Suppressor macrophage treated with lipopolysaccharide for 1 hour (primary cell): ENCODE data around the gene NAPA.
"Not testable (repeated sequence)": the region's sequence is repeated elsewhere in the genome, so short reads cannot be mapped to it uniquely, and the experiment has no call there.

Experiments used
- DNase-seq, 3 donors: peaks; one replicate each; pipeline ENCODE4 v3.0.0-alpha.2; 2020 to 2022

Gene NAPA

DNA sequence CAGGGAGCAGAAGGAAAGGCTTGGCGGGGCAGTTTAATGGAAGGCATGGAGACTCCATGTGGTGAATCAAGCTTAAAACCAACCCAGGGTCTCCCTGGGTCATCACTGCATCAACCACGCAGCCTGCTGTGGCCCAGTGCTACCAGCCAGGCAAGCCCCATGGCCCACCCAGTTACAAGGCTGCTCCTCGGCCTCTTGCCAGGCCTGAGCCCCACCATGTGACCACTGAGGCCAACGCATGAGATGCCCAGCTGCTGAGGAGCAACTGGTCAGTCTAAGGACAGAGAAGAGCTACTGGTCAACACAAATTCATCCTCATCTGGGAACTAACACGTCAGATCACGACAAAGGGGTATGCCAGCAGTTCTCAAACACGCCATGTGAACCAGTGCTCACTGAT lies 15.5 kb downstream of the NAPA start:
- DNase-seq, result no peak

DNA sequence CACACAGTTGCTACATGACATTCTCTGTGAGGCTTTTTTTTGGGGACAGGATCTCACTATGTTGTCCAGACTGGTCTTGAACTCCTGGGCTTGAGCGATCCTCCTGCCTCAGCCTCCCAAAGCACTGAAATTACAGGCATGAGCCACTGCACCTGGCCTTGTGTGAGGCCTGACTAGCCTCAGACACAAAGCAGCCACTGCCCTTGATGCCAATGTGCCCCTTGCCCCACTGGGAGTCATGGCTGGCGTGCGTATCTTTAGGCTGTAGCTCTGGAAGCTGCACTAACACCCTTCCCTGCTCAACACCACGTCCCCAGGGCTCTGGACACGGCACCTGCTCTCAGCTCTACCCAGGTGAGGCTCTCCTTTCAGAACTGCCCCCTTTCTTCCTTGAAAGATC lies 16.3 kb downstream of the NAPA start:
- no peak for DNase-seq

DNA sequence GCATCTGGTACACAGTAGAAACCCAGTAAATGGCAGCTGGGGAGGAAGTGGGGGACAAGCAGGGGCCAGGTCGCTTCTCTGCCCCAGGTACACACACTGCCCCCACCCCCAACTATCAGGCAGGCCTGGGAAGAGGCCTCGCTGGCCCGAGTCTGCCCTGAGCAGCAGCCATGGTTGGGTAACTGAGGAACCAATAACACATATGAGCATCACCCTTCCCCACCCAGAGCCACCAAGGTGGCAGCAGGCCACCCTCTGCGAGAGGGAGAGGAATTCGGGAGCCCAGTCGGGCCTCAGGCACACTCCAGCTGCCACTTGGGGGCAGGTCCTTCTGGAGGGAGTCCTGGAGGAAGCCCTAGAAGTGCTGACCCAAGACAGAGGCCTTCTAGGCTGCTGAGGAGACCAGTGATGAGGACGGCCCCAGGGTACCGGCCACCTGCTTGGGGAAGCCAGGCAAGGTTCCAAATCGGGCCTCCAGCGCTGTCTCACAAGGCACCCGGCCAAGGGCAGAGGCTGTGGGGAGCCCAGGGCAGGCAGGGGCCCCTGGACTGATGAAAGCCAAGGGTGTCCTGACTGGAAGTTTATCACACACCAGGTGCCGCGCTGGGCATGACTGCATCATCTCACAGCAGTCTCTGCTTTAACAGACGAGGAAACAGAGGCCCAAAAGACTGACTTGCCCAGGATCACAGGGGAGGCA lies 16.9 kb downstream of the NAPA start:
- no peak for DNase-seq

DNA sequence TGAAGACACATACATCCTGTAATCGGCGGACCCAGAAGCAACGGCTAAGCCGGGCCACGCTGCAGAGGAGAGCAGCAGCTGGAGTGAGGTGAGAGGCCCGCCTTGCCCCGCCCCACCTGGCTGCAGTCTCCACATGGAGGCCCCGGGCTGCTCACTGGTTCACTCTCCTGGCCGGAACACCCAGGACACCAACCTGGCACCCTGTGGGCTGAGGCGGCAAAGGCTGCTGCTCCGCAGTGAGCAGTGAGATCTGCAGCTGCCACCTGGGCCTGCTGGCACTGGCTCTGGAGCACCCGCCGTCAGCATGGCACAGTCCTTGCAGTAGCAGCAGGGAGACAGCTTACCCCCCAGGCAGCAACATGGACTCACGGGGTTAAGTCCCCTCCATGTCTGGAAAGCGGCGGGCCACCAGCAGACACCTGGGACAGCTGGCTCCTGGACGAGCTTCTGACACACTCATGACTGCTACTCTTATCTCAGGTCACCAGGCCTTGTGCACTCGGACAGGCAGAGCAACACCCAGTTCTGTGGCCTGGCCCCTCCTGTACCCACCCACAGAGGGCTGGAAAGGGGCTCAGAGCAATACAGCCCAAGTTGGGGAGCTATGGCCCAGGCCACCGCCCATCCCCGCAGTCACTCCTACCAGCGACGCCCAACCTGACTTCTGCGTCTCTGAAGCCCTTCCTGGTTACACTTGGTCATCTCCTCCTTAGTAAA lies 17.7 kb downstream of the NAPA start:
- no peak for DNase-seq

DNA sequence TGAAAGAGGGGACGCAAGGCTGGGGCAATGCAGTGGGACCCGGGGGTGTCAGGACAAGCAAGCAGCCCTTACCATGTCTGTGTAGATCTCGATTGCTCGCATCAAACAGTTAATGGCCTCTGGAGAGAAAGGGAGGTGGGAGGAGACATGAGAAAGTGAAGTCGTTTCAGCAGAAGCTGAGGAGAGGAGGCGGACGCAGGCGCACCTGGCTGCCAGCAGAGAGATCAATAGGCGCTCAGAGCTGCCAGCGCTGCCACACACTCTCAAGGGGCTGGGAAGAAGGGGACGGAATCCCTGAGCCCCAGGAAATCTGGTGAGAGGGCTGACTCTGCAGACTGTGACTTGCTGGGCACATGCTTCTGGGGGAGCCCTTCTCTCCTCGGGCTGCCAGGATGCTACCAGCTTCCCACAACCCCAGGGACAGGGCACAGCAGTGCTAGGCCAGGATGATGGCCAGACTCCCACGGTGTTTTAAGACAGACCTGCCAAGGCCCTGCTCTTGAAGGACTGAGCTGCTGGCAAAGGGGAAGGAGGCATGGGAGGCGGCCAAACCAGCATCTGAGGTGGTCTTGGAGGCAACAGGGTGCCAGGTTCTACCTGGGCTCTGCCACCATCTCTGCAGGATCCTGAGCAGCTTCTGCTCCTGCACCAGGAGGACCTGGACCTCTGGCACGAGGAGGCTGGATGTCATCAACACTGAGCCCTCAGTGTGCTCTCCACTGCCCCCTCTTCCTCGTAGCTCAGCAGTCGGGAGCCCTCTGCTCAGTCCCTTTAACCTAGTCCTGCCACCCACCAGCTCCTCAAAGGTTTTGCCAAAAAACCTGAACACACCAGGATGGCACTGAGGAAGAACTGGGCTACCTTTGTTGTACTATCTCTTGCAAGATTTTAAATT lies 19.1 kb downstream of the NAPA start:
- no peak for DNase-seq

DNA sequence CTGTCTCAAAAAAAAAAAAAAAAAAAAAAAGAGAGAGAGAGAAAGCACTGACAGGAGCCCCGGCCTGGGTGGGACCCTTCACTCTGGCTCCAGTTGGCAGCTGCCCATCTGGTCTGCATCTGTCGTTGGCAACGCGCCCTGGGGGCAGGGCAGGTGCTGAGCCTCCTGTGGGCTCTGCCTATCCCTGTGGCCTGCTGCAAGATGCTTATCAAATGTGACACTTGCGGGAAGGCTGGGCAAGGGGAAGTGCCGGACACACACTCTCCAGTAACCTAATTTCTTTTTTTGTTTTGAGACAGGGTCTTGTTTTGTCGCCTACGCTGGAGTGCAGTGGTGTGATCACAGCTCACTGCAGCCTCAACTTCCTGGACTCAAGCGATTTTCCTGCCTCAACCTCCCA lies 20.1 kb downstream of the NAPA start:
- DNase-seq, result no peak

DNA sequence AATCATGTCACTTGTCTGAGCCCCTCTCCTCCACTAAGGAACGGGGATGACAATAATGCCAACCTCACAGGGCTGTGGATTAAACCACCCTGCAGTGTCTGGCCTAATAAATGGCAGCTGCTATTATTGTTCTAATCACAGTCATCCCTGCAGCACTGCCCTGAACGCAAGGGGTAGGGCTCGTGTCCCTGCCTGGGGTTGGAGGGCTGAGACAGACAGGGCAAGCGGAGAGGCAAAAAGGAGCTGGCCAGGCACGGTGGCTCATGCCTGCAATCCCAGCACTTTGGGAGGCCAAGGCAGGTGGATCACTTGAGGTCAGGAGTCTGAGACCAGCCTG lies 20.7 kb downstream of the NAPA start:
- no peak for DNase-seq

DNA sequence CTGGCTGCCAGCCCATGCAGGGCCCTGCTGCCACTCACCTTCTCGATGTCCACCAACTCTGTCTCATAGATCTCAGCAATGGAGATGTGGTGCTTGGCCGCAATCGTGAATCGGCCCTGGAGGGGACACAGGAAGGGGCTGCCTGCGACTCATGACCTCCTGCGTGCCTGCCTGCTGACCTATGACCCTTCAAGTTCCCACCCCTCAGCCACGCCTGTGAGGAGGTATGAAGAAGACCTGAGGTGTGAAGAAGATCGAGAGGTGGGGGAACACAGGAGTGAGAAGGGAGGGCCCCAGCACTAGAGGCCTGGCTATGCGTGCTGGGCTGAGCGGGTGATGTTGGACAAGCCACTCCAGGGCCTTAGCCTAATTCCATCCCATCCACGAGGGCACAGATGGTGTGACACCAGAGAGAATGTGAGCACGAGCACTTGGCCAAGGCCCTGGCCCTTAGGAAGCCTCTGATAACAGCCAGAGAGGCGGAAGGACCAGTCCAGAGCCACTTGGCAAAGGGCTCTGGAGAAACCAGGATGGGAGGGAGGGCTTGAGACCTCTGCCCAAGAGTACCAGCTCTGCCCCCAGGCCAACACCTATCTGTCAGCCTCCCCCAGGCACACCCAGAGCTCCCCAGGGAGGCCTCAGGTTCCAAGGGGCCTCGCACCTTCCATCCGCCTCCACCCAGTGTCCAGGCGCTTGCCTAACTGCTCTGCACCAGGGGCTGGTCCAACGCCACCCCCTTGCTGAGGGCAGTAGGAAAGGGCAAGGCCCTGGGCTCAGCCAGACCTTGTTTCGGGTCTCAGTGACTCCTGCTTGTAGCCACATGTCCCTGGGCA lies 21.3 kb downstream of the NAPA start:
- no peak for DNase-seq

DNA sequence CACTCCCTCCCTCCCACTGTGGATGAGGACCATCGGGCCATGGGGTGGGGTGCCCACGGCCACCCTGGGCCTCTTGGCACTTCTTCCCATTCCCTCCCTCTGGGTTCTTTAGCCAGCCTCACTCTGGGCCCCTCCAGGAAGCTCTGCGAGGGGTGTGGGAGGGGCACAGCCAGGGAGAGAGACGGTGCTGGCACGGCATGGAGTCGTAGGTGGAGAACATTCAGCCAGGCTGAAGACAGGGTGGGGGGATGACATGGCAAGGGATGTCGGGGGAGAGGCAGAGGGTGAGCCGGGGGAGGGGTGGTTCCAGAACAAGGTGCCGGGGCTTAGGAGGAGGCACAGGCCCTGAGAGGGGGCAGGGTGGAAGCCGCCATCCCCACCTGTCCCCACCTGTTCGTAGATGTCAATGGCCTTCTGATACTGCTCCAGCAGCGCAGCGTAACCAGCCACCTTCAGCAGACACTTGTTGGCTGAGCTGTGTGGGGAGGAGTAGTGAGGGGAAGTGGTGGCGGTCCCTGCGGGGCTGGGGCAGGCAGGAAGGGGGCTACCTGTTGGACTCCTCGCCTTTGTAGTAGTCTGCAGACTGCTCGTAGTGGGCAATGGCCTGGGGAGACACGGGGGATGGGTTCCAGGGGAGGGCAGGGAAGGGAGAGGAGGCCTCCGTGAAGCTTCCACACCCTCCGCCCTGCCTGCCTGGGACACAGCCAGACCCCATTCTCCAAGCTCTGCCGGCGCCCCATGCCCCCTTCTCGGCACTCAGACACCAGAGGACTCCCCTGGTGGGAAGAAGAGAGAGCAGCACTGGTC lies 22.1 kb downstream of the NAPA start:
- no peak for DNase-seq

DNA sequence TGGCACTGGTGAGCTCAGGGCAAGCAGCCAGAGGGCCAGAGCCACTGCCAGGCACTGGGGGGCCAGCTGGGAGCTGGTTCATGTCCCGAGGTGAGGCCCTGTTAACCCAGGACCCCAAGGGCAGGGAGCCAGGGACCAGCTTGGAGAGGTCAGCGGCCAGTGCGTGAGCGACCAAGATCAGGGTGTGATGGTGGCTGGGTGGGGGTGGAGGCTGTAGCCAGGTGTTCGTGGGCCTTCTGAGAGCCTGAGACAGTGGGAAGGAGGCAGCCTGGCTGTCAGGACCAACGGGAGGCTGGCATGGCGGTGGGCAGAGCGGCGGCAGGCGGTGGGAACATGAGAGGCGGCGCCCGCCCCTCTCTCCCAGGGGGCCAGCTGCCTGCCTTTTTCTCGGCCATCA lies 22.7 kb downstream of the NAPA start:
- no peak for DNase-seq

DNA sequence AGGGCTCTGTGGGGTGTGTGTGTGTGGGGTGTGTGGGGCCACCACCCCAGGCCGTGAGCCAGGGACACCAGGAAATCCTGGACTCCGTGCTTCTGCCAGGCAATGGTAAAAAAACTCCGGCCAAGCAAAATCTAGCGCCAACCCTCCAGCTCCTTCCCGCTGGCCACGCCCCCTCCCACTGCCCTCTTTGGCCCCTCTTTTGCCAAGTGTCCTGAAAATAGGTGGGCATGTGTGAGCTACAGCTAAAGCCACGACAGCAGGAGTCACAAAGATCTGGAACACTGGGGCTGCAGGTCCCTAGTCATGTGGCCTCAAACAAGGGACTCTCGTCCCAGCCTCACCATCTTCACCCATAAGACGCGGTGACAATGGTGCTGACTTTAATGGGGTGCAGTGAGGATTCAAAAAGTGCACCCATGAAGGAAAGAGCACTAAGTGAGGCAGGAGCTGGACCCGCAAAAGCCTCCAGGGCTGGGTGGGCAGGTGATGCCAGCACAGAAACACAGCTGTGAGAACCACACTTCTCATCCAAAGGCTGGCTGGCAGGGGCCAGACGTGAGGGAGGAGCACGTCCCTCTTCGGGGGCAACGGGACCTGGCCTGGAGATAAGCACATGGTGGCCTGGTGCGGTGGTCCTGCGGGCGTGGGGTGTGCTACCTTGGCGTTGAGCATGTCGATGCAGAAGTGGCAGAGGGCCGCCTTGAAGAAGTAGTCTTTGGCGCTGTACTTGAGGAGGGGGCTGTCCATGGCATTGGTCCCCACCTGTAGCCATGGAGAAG lies 23.3 kb downstream of the NAPA start:
- DNase-seq, result no peak

DNA sequence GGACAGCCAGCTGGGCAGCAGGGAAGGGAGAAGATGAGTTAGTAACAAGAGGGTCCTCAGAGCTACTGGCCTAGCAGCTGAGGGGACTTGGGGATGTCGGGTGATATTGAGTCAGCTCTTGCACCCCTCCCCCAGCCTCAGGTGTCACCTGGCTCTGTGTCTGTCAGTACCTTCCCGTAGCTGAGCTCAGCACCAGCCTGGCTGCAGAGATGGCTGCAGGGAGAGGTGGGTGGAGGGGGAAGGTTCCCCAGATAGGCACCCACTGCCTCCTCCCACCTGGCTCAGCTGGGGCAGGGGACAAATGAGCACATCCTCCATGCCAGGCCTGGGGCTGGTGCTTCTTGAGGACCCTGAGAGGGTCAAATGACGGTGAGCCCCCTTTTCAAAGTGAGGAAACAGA lies 24.0 kb downstream of the NAPA start:
- DNase-seq, result no peak

DNA sequence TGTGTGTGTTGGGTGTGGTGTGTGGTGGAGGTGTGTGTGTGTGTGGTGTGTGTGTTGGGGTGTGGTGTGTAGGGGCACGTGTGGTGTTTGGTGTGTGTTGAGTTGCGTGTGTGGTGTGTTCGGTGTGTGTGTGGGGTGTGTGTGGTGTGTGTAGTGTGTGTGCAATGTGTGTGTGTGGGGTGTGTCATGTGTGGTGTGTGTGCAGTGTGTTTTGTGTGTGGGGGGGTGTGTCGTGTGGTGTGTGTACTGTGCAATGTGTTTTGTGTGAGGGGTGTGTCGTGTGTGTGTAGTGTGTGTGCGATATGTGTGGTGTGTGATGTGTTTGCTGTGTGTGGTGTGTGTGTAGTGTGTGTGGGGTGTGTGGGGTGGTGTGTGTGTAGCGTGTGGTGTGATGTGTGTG lies 24.8 kb downstream of the NAPA start:
- no peak for DNase-seq

DNA sequence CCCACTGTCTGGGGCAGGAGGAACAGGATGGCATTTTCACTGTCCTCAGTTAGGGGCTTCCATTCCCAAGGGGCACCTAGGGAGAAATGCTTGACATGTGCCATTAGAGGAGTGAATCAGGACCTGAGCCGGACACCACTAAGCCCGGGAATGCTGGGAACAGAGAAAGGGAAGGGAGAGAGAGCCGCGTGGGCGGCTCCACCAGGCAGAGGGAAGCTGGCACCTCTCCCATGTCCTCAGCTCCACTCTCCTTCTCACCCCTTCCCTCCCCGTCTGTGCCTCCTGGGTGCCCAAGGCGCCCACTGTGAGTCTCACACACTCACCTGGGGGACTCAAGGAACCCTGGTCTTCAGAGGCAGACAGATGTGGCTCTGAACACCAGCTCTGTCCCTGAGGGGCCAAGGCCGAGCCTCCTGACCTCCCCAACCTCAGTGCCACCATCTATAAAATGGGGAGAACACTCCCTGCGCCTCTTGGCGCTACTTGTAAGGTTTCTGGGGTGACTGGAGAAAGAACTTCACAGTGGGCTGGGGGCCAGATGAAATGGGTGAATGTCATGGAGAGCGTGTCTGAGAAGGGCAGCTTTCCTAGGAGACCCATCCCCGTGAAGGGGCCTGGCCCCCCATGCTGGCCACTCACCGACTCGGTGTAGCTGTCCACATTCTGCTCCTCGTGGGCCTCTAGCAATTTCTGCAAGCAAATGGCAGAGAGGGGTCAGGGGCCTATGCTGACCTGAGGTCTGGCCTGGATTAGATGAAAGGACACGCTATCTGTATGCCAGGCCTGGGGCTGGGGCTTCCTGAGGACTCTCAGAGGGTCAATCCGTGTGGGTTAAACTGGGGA lies 25.6 kb downstream of the NAPA start:
- no peak for DNase-seq

DNA sequence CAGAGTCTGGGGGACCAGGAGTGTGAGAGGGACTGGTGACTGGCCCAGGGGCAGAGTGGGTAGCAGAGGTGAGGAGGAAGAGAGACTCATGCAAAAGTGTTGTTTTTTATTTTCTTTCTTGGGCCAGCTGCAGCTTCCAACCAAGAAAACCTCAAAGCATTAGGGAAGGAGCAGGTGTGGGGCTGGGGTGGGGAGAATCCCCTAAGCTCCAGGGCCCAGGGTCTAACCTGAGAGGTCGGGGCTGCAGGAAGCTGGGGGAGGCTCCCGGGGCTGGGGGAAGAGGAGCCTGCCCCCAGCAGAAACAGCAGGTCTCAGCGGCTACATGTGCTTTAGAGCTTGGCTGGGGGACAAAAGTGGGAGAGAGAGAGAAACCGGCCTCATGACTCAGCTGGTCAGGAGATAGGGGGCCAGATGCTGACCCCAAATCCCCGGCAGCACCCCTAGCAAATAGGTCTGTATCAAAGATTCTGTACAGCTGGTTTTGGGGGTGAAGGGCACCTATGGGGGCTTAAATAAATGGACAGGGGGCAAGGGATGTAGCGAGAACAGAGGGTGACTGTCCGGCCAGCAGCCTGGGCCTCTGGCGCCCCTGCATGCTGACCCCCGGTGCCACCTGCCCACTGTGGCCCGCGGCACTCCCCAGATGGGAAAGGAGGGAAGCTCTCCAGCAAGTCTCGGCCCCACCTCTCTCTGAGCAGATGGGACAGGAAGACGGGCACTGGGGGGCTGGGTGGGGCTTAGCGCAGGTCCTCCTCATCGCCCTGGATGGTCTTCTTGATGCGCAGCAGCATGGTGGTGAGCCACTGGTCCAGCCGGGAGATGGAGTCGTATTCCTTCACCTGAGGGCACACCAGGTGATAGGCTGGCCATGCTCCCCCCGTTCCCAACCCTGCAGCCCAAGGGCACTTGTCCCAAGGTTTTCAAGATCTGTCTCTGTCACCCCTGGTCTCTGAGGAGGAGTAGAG lies 27.0 kb downstream of the NAPA start:
- DNase-seq, result no peak

DNA sequence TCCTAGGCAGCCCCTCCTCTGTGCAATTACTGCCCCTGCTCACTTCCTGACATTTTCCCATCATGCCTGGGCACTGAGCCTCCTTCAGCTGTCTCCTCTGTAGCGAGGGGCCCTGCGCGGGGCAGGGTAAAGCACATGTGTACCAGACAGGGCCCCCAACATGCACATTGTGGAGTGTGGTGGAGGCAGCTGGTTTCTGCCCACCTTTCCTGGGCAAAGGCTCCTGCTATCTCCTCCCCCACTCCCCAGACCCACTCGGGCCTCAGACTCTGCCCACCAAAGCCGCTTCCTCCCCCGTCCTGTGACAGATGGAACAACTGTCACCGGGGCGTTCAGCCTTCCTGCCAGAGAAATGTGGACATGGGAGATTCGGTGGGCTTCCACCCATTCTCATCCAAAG lies 28.0 kb downstream of the NAPA start:
- DNase-seq, result no peak

DNA sequence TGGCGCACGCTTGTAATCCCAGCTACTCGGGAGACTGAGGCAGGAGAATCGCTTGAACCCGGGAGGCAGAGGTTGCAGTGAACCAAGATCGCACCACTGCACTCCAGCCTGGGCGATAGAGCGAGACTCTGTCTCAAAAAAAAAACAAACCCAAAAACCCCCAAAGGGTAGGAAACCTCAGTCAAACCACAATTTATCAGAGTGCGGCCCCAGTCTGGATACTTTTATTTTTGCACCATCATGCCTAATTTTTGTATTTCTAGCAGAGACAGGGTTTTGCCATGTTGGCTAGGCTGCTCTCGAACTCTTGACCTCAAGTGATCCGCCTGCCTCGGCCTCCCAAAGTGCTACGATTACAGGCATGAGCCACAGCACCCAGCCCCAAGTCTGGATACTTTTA lies 28.6 kb downstream of the NAPA start:
- not testable (repeated sequence) for DNase-seq

DNA sequence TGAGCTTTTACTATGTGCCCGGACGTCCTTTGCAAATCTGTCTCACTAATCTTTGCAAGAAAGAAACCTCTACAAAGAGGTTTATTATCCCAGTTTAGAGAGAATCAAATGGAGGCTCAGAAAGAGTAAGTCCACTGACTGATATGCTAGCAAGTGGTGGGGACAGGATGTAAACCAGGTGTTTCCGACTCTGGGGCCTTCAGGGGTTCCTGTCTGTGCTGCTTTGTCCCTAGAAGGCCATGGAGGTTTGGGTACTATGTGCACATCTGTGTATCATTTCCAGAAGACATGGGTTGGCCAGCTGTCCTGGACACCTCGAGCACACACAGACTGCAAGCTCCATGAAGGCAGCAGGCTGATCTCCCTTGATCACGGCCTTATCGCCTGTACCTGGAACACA lies 29.7 kb downstream of the NAPA start:
- DNase-seq, result no peak
